Fibroblast of lung (primary cell): ENCODE data around the gene GRB7. TPM values are rescaled to one million over a fixed set of nuclear protein-coding genes. Genes with fewer than 3 reads are reported as not detected.
"Not testable (repeated sequence)": the region's sequence is repeated elsewhere in the genome, so short reads cannot be mapped to it uniquely, and the experiment has no call there.

Experiments used
- DNase-seq, 2 donors: peaks; one replicate each; pipeline versions ENCODE4 v3.0.0 to v3.0.0-alpha.2; 2010; ENCODE audit warnings: low read depth in 2 of 2
- H2AFZ ChIP-seq: 2 replicates; pipeline ENCODE4 v1.5.1; 2012; ENCODE audit warnings: low read length, control low read depth, inconsistent platforms
- H3K27ac ChIP-seq: 2 replicates; pipeline ENCODE4 v1.5.1; 2011; ENCODE audit warnings: low read length, control low read depth; ENCODE audit not compliant: insufficient read depth
- H3K27me3 ChIP-seq: 2 replicates; pipeline ENCODE4 v1.5.1; 2011; ENCODE audit warnings: mild to moderate bottlenecking, low read length; ENCODE audit not compliant: control insufficient read depth, insufficient read depth
- H3K36me3 ChIP-seq: 2 replicates; pipeline ENCODE4 v1.5.1; 2011; ENCODE audit warnings: low read length; ENCODE audit not compliant: control insufficient read depth, insufficient read depth
- H3K4me1 ChIP-seq: 2 replicates; pipeline ENCODE4 v1.5.1; 2011; ENCODE audit warnings: low read length; ENCODE audit not compliant: control insufficient read depth, insufficient read depth; ENCODE audit errors: extremely low read depth
- H3K4me2 ChIP-seq: 2 replicates; pipeline ENCODE4 v1.5.1; 2011; ENCODE audit warnings: low read length, control low read depth; ENCODE audit not compliant: insufficient read depth; ENCODE audit errors: extremely low read depth
- H3K4me3 ChIP-seq, 4 experiments: fragments of 200-600 bp in 1 of 4; sonication (generic) in 1 of 4; replicated peaks in 1 of 4; 2 replicates each; pipeline ENCODE4 v1.5.1; 2011 to 2016; ENCODE audit warnings: low read length in 4 of 4, low read depth in 3 of 4, mild to moderate bottlenecking in 3 of 4, control low read depth in 2 of 4, inconsistent platforms in 1 of 4, mixed read lengths in 1 of 4; ENCODE audit not compliant: insufficient read depth in 1 of 4; ENCODE audit errors: control extremely low read depth in 1 of 4
- H3K79me2 ChIP-seq: 2 replicates; pipeline ENCODE4 v1.5.1; 2012; ENCODE audit warnings: mild to moderate bottlenecking, low read length, inconsistent platforms; ENCODE audit not compliant: control insufficient read depth, insufficient read depth
- H3K9ac ChIP-seq: 2 replicates; pipeline ENCODE4 v1.5.1; 2011; ENCODE audit warnings: mild to moderate bottlenecking, low read length, control low read depth; ENCODE audit not compliant: insufficient read depth
- H3K9me3 ChIP-seq: 2 replicates; pipeline ENCODE4 v1.5.1; 2012; ENCODE audit warnings: low read depth, low read length; ENCODE audit not compliant: control insufficient read depth, insufficient read depth
- H4K20me1 ChIP-seq: 2 replicates; pipeline ENCODE4 v1.5.1; 2011; ENCODE audit warnings: low read length; ENCODE audit not compliant: control insufficient read depth, insufficient read depth; ENCODE audit errors: extremely low read depth
- CTCF ChIP-seq, 2 donors: IDR thresholded peaks in 1 of 2; conservative IDR thresholded peaks in 1 of 2; 1 replicate in 1 of 2; 2 replicates in 1 of 2; pipeline ENCODE4 v1.5.1; 2011 to 2012; ENCODE audit warnings: low read length in 2 of 2, control low read depth in 1 of 2, inconsistent platforms in 1 of 2, low read depth in 1 of 2, mild to moderate bottlenecking in 1 of 2
- EZH2 ChIP-seq: IDR thresholded peaks from 2 replicates; pipeline ENCODE4 v1.5.1; 2012; ENCODE audit warnings: low read length, control low read depth, mild to moderate bottlenecking; ENCODE audit errors: missing control alignments
- polyA plus RNA-seq, 2 donors: library from polyadenylated mRNA; depleted of rRNA in 1 of 2; stranded (reverse) in 1 of 2; unstranded in 1 of 2; fragments of >200 nt; gene quantifications; 2 replicates each; pipeline ENCODE4 v1.2.1, GENCODE V29; 2011 to 2012; ENCODE audit warnings: missing spikeins in 1 of 2
- total RNA-seq: library from RNA; depleted of rRNA; stranded (reverse); fragments of >200 nt; gene quantifications from 2 replicates; pipeline ENCODE4 v1.2.1, GENCODE V29; 2014

GRB7 gene
- total and polyA plus RNA-seq, 2 donors (not counting 1 experiment from before 2014, with no cell fraction given): under 0.01 to 0.07 TPM

- H3K27me3 ChIP-seq: no peaks in the 10 kb centered on the region
- no peaks in the 10 kb centered on the region for H3K79me2 ChIP-seq
- H3K9me3 ChIP-seq: no peaks in the 10 kb centered on the region
- H3K27ac ChIP-seq: no peak overlapping the region
- H4K20me1 ChIP-seq: no peaks in the 10 kb centered on the region
- no peak for TF ChIP-seq EZH2
- TF ChIP-seq CTCF (conservative IDR thresholded peaks at IDR 0.05 in 1 of 2, IDR thresholded peaks at IDR 0.05 in 1 of 2; ENCODE audit: low read depth in 1 of 2, low read length in 2 of 2): no peak
- no peaks in the 10 kb centered on the region for H3K4me1 ChIP-seq
- DNase-seq: no peak
- H2AFZ ChIP-seq: no peak overlapping the region
- no peak overlapping the region for H3K4me3 ChIP-seq
- H3K4me2 ChIP-seq: no peak overlapping the region
- peaks cover 16% of the 10 kb centered on the region for H3K36me3 ChIP-seq
- H3K9ac ChIP-seq: no peak overlapping the region
Measured at GRCh38 chr17:39722965-39723848, 14.5 kb upstream of the GRB7 start.

DNA sequence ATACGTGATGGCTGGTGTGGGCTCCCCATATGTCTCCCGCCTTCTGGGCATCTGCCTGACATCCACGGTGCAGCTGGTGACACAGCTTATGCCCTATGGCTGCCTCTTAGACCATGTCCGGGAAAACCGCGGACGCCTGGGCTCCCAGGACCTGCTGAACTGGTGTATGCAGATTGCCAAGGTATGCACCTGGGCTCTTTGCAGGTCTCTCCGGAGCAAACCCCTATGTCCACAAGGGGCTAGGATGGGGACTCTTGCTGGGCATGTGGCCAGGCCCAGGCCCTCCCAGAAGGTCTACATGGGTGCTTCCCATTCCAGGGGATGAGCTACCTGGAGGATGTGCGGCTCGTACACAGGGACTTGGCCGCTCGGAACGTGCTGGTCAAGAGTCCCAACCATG is 13.0 kb upstream of the GRB7 start:
- TF ChIP-seq CTCF (conservative IDR thresholded peaks at IDR 0.05 in 1 of 2, IDR thresholded peaks at IDR 0.05 in 1 of 2; ENCODE audit: low read depth in 1 of 2, low read length in 2 of 2): no peak
- H2AFZ ChIP-seq: no peak overlapping the region
- no peaks in the 10 kb centered on the region for H3K9me3 ChIP-seq
- no peak overlapping the region for H3K27ac ChIP-seq
- H3K79me2 ChIP-seq: no peaks in the 10 kb centered on the region
- H3K27me3 ChIP-seq: no peaks in the 10 kb centered on the region
- no peak for DNase-seq
- H3K36me3 ChIP-seq: peaks cover 20% of the 10 kb centered on the region
- H4K20me1 ChIP-seq: no peaks in the 10 kb centered on the region
- H3K4me2 ChIP-seq: no peak overlapping the region
- H3K4me1 ChIP-seq: no peaks in the 10 kb centered on the region
- no peak overlapping the region for H3K4me3 ChIP-seq
- H3K9ac ChIP-seq: no peak overlapping the region

GRCh38 chr17:39725923-39726322 is 11.8 kb upstream of the GRB7 start:
- H3K79me2 ChIP-seq, H3K9me3 ChIP-seq, H3K4me1 ChIP-seq, H3K27me3 ChIP-seq, H3K27ac ChIP-seq, H4K20me1 ChIP-seq, DNase-seq, H3K4me2 ChIP-seq, H2AFZ ChIP-seq, H3K4me3 ChIP-seq, H3K9ac ChIP-seq: not testable (repeated sequence)
- peaks cover 20% of the 10 kb centered on the region for H3K36me3 ChIP-seq
